Lower lobe of right lung (tissue), 2 donors: ENCODE measurements around the gene ZNF695. TPM values are rescaled to one million over a fixed set of nuclear protein-coding genes. Genes with fewer than 3 reads are reported as not detected.

Experiments used
- ATAC-seq, 2 donors: fragments of 200-7000 bp; cut with Tn5 transposase; one replicate each; pipeline ENCODE4 v1.9.1; 2020 to 2022; ENCODE audit warnings: mild to moderate bottlenecking in 2 of 2, moderate library complexity in 2 of 2
- DNase-seq: peaks from one replicate; pipeline ENCODE4 v3.0.0-alpha.2; 2020
- H3K27ac ChIP-seq: fragments of 200-600 bp; one replicate; pipeline ENCODE4 v1.8.0; 2022
- H3K27me3 ChIP-seq: fragments of 200-600 bp; one replicate; pipeline ENCODE4 v1.8.0; 2022; ENCODE audit warnings: low read depth
- H3K36me3 ChIP-seq: fragments of 200-600 bp; one replicate; pipeline ENCODE4 v1.8.0; 2022; ENCODE audit warnings: mild to moderate bottlenecking
- H3K4me1 ChIP-seq: fragments of 200-600 bp; one replicate; pipeline ENCODE4 v1.8.0; 2022
- H3K4me3 ChIP-seq: fragments of 200-600 bp; one replicate; pipeline ENCODE4 v1.8.0; 2022; ENCODE audit warnings: mild to moderate bottlenecking
- H3K9me3 ChIP-seq: fragments of 200-600 bp; one replicate; pipeline ENCODE4 v1.8.0; 2022
- intact Hi-C: fragments of 100-400 bp; cut with DNase I; formaldehyde crosslinking; loops from one replicate; pipeline ENCODE4 v1.11.0; 2022
- total RNA-seq: library from RNA; stranded (reverse); fragmentation: NEBNext Ultra II Directional; extraction: Animal tissue kit (Norgen Biotek cat#: 25700); gene quantifications from one replicate; pipeline ENCODE4 v1.2.1, GENCODE V29; 2021
- TF ChIP-seq, protein P1 (sequence below): fragments of 200-600 bp; IDR thresholded peaks from one replicate; pipeline ENCODE4 v1.8.0; 2022; ENCODE audit warnings: antibody characterized with exemption, mild to moderate bottlenecking
- donor health status: DM: no; HTN: yes; CAD: no; lungs with severe emphysema.

ZNF695 gene
- total RNA-seq, 1 donor from 2014 or later, result not detected

GRCh38 chr1:246954126-246954525 lies 53.7 kb downstream of the ZNF695 start:
- no peaks in the 10 kb centered on the region for H3K9me3 ChIP-seq
- ATAC-seq, result no peak
- H3K27ac ChIP-seq, result no peak overlapping the region
- H3K4me3 ChIP-seq, result no peak overlapping the region
- intact Hi-C loops, result no loop called here
- TF ChIP-seq, protein P1, sequence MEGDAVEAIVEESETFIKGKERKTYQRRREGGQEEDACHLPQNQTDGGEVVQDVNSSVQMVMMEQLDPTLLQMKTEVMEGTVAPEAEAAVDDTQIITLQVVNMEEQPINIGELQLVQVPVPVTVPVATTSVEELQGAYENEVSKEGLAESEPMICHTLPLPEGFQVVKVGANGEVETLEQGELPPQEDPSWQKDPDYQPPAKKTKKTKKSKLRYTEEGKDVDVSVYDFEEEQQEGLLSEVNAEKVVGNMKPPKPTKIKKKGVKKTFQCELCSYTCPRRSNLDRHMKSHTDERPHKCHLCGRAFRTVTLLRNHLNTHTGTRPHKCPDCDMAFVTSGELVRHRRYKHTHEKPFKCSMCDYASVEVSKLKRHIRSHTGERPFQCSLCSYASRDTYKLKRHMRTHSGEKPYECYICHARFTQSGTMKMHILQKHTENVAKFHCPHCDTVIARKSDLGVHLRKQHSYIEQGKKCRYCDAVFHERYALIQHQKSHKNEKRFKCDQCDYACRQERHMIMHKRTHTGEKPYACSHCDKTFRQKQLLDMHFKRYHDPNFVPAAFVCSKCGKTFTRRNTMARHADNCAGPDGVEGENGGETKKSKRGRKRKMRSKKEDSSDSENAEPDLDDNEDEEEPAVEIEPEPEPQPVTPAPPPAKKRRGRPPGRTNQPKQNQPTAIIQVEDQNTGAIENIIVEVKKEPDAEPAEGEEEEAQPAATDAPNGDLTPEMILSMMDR, result no peak
- H3K36me3 ChIP-seq, result no peaks in the 10 kb centered on the region
- no peak for DNase-seq
- no peaks in the 10 kb centered on the region for H3K4me1 ChIP-seq
- no peaks in the 10 kb centered on the region for H3K27me3 ChIP-seq

GRCh38 chr1:246951413-246951812 lies 56.4 kb downstream of the ZNF695 start:
- ATAC-seq (no peak), DNase-seq (no peak)
- TF ChIP-seq, protein P1, result no peak
- Histone ChIP-seq H3K4me1 (no peaks in the 10 kb centered on the region), H3K4me3 (no peak overlapping the region), H3K27ac (no peak overlapping the region), H3K27me3 (no peaks in the 10 kb centered on the region), H3K36me3 (no peaks in the 10 kb centered on the region), H3K9me3 (no peaks in the 10 kb centered on the region)
- intact Hi-C loops, result no loop called here

DNA sequence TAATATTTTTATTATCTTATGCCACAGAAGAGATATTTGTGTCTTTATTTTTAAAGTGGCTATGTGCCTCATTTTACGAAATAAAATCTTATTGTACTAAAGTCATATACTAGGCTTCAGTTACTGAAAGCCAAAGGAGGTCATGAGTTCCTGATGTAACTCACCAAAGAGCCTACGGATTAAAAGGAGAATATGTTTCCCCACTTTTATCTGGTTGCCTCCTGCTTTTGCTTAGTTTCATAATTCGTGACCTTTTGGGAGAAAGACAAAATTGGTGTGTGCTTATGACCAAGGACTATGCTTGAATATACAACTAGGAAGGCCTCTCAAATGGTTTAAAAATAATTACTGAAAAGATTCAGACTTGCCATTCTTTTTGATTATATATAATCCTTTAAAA lies 57.9 kb downstream of the ZNF695 start:
- Histone ChIP-seq H3K36me3 (no peaks in the 10 kb centered on the region), H3K4me3 (no peak overlapping the region), H3K27ac (peak overlapping the region; percentile 36), H3K27me3 (no peaks in the 10 kb centered on the region), H3K9me3 (no peaks in the 10 kb centered on the region), H3K4me1 (no peaks in the 10 kb centered on the region)
- ATAC-seq (no peak), DNase-seq (no peak)
- TF ChIP-seq, protein P1, result no peak
- intact Hi-C loops, result no loop called here

DNA sequence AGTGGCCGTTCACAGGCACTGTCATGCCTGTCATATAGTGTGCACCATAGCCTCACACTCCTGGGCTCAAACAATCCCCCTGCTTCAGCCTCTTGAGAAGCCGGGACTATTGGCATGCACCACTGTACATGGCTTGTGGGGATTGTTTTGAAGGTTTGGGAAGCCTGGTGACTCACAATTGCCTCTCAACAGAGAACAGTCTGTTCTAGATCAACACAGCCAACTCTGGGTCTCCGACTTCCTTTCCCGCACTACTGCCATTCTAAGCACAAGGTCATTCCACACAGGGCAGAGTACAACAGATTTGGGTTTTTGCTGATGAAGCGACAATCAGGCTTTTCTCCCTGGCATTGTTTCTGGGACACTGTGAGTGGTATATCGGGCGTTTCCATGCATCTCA lies 60.6 kb downstream of the ZNF695 start:
- Histone ChIP-seq H3K27me3 (no peaks in the 10 kb centered on the region), H3K9me3 (no peaks in the 10 kb centered on the region), H3K4me1 (no peaks in the 10 kb centered on the region), H3K36me3 (no peaks in the 10 kb centered on the region), H3K4me3 (no peak overlapping the region), H3K27ac (peak overlapping the region; percentile 53)
- intact Hi-C loops, result no loop called here
- TF ChIP-seq, protein P1, result no peak
- DNase-seq, result no peak
- peak; percentile 62 to 72 for ATAC-seq

DNA sequence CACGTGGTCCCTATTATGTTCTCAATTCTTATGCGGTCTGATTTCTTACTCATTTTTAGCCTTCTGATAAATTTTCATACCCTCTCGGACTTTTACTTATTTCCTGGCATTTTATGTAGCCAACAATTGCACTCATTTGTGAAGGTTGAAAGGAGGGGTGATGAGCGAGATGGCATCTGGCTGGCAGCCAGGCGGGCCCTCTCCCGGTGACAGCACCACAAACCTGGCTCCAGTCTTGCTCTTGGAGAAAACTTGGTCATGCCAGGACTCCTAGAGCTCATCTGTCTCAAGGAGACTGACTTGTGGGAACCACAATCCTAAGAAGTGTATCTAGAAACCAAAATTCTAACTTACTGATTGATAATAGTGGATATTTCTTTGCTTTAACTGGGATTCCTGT lies 61.5 kb downstream of the ZNF695 start:
- TF ChIP-seq, protein P1, result no peak
- Histone ChIP-seq H3K27ac (peak overlapping the region; percentile 21), H3K27me3 (no peaks in the 10 kb centered on the region), H3K4me3 (no peak overlapping the region), H3K36me3 (no peaks in the 10 kb centered on the region), H3K4me1 (no peaks in the 10 kb centered on the region), H3K9me3 (no peaks in the 10 kb centered on the region)
- intact Hi-C loops, result no loop called here
- DNase-seq (no peak), ATAC-seq (no peak)

Other genes with a start within 250 kb of the ZNF695 start
- 36.0 TPM for gene AHCTF1, start 76.1 kb downstream of the ZNF695 start, total RNA-seq
- 3.2 TPM for gene ZNF670, start 70.8 kb upstream of the ZNF695 start, total RNA-seq
- 9.0 TPM for gene ZNF669, start 96.3 kb upstream of the ZNF695 start, total RNA-seq
- gene ZNF124, start 164.0 kb upstream of the ZNF695 start, total RNA-seq, result 29.1 TPM
- gene VN1R5, start 248.0 kb upstream of the ZNF695 start, total RNA-seq, result not detected